IPS-20b (cell line): ENCODE results near the gene ANAPC1.
"Not testable (repeated sequence)": the region's sequence is repeated elsewhere in the genome, so short reads cannot be mapped to it uniquely, and the experiment has no call there.

ENCODE experiments used
- H3K27ac ChIP-seq: one replicate; pipeline ENCODE4 v1.5.1; 2013; ENCODE audit warnings: low read length
- H3K27me3 ChIP-seq: 2 replicates; pipeline ENCODE4 v1.6.1; 2013; ENCODE audit warnings: mild to moderate bottlenecking, low read length, inconsistent platforms; ENCODE audit not compliant: insufficient read depth
- H3K36me3 ChIP-seq: 2 replicates; pipeline ENCODE4 v1.6.1; 2013; ENCODE audit warnings: low read depth, mild to moderate bottlenecking, inconsistent platforms, low read length, moderate library complexity; ENCODE audit not compliant: insufficient read depth
- H3K4me1 ChIP-seq: 2 replicates; pipeline ENCODE4 v1.6.1; 2013; ENCODE audit warnings: mild to moderate bottlenecking, control low read depth, inconsistent platforms, low read length, moderate library complexity; ENCODE audit not compliant: insufficient read depth
- H3K4me3 ChIP-seq: 2 replicates; pipeline ENCODE4 v1.5.1; 2013; ENCODE audit warnings: mild to moderate bottlenecking, low read length, inconsistent platforms
- H3K9ac ChIP-seq: 2 replicates; pipeline ENCODE4 v1.6.1; 2013; ENCODE audit warnings: low read depth, mild to moderate bottlenecking, inconsistent platforms, low read length, moderate library complexity
- H3K9me3 ChIP-seq: 2 replicates; pipeline ENCODE4 v1.6.1; 2013; ENCODE audit warnings: mild to moderate bottlenecking, low read depth, low read length, inconsistent platforms; ENCODE audit not compliant: insufficient read depth

The ANAPC1 gene

DNA sequence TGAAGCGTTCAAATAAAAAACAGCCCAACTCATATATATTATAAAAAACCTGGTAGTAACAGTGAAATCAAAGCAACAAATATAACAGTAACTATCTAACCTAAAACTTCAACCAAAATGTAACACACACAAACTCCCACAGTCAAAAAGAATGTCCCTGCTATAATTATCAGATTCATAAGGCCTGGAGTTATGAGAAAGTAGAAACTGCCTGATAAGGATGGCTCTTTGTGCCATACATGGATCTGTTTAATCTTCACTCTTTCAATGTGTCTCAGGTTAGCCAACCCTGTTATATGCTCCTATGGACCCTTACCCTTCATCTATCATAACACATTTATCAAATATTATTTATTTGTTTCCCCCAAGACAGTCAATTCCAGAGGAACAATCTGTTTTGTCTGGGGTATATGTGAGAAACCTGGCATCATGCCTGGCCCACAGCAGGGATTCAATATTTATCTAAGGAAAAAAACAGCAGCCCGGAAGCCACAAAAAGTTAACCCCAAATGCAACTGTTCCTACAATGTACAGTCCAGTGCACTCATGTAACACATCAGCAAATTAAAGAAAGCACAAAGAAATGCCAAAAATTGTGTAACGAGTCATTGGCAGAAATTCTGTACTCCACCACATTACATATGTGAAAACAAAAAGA lies 44.2 kb downstream of the ANAPC1 start:
- H3K4me3 ChIP-seq, H3K27me3 ChIP-seq, H3K9ac ChIP-seq, H3K4me1 ChIP-seq, H3K9me3 ChIP-seq, H3K27ac ChIP-seq: not testable (repeated sequence)
- peaks cover 48% of the 10 kb centered on the region; the same call in 1 of the 2 replicates for H3K36me3 ChIP-seq

DNA sequence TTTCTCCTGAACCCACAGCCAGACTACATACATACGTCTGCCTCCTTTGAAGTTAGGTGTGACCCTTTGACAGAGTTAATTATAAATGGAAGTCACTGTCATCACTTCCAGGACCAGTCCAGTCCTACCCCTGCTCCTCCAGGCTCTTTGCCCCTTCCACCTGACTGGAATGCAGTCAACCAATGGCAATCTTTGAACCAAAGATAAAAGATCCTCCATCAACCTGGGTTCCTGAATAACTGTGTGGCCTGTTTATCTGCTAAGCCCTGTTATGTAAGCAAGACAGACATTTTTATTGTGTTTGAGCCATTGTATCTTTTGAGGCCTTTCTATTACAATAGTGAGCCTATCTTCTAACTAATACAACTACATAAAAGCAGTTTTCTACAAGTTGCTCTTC lies 45.0 kb downstream of the ANAPC1 start:
- H3K4me1 ChIP-seq, H3K27ac ChIP-seq, H3K4me3 ChIP-seq, H3K27me3 ChIP-seq, H3K9me3 ChIP-seq, H3K9ac ChIP-seq: not testable (repeated sequence)
- peaks cover 51% of the 10 kb centered on the region for H3K36me3 ChIP-seq

DNA sequence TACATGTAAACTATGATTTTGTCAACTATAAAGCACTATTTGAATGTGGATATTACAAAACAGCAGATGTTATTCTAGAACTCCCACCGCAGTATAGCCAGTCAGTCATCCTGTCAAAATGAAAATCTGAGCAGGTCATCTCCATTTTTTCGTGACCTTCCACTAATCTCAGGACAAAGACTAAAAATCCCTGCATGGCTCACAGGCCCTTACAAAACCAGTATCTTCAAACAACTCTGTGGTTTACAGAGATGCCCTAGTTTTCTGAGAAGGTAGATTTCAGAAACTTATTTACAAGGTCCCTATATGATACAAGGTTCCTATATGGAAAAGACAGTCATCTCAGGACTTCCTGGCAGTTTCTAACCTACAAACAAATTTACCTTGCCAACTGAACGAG lies 49.8 kb downstream of the ANAPC1 start:
- H3K9ac ChIP-seq, H3K27ac ChIP-seq, H3K4me1 ChIP-seq, H3K27me3 ChIP-seq, H3K4me3 ChIP-seq, H3K9me3 ChIP-seq: not testable (repeated sequence)
- peaks cover 64% of the 10 kb centered on the region for H3K36me3 ChIP-seq

DNA sequence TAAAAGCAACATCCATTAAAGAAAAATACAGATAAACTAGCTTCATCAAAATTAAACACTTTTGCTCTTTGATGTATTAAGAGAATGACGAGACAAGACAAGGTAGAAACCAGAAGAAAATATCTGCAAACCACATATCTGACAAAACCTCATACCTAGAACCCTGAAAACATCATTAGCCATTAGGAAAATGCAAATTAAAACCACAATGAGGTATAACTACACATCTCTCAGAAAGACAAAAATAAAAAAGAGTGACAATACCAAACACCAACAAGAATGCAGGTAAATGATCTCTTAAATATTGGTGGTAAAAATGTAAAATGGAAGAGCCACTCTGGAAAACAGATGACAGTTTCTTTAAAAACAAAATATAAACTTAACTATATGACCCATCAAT lies 53.5 kb downstream of the ANAPC1 start:
- H3K9ac ChIP-seq, H3K27me3 ChIP-seq, H3K27ac ChIP-seq, H3K4me1 ChIP-seq, H3K9me3 ChIP-seq, H3K4me3 ChIP-seq: not testable (repeated sequence)
- H3K36me3 ChIP-seq, result peaks cover 59% of the 10 kb centered on the region

DNA sequence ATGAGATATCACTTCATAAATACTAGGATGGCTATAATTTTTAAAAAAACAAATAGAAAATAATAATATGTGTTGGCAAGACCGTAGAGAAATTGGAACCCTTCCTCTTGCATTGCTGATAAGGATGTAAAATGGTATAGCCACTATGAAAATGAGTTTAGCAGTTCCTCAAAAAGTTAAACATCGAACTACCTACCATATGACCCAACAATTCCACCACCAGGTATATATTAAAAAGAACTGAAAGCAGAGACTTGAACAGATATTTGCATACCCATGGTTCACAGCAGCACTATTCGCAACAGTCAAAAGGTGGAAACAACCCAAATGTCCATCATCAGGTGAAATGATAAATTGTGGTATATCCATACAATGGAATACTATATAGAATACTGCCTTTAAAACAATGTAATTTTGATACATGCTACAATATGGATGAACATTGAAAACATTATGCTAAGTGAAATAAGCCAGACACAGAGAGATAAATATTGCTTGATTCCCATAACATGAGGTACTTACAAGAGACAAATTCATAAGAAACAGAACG lies 55.7 kb downstream of the ANAPC1 start:
- not testable (repeated sequence) for H3K27me3 ChIP-seq, H3K9ac ChIP-seq, H3K9me3 ChIP-seq, H3K4me3 ChIP-seq, H3K4me1 ChIP-seq, H3K27ac ChIP-seq
- peaks cover 58% of the 10 kb centered on the region for H3K36me3 ChIP-seq

DNA sequence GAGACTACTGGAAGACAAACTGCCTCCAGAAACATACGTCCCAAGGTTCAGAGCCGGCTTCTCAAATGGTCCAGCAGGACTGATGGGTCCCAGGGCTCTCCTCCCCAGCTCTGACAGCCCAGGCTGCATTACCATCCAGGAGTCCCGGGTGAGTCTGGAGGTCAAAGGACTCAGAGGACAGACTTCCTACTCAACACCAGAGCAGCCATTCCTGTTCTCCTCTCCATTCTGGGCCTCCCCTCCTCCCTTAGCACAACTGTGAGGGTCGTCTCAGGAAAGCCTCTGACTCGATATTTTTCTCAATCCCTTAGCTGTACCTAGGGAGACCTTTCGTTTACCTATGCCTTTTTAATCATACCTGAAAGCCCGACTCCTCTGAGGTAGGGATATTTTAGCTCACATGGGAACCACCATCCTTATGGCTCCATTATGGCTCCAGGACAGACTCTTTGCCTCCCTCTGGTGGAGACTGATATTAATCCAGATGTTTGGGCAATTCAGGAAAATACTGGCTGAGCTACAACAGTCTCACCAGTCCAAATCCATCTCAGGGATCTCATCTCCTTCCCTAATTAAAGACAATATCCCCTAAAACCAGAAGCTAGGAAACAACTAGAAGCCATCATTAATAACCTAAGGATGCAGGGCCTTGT lies 70.9 kb downstream of the ANAPC1 start:
- not testable (repeated sequence) for H3K27ac ChIP-seq, H3K27me3 ChIP-seq, H3K4me1 ChIP-seq, H3K36me3 ChIP-seq, H3K9ac ChIP-seq, H3K4me3 ChIP-seq, H3K9me3 ChIP-seq

DNA sequence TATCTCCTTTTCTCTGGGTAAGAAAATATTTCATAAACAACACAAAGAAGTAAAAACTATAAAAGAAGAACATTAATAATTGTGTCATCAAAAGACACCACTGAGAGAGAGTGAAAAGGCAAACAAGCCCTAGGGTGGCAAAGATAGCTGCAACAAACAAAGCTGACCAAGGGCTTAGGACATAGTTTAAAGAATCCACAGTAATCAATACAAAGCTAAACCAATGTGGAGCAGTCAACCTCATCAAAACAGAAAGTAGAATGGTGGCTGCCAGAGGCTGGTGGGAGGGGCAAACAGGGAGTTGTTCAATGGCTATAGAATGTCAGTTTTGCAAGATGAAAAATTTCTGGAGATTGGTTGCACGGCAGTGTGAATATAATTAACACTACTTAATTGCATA lies 93.4 kb downstream of the ANAPC1 start:
- not testable (repeated sequence) for H3K36me3 ChIP-seq, H3K9me3 ChIP-seq, H3K9ac ChIP-seq

DNA sequence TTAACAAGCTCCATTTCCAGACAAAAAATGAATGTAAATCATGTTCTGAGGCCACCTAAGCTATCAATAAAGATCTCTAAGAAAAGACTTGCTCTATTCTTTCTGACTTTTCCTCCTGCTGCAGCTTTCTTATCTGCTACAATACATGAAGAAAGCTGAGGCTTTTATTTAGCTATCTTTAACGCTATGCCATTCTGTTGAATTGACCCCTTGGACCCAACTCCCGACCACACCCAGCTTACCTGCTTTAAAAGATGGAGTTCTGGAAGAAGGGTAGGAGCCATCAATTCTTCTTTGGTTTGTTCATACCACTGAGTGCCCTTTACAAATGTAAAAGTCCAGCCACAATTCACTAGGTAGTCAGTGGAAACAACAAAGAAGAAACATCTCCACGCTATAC lies 99.9 kb downstream of the ANAPC1 start:
- not testable (repeated sequence) for H3K27me3 ChIP-seq, H3K9me3 ChIP-seq, H3K36me3 ChIP-seq, H3K27ac ChIP-seq, H3K4me1 ChIP-seq, H3K9ac ChIP-seq, H3K4me3 ChIP-seq

More for the DNA sequence above, 93.4 kb downstream of the ANAPC1 start:
- not testable (repeated sequence) for H3K4me1 ChIP-seq, H3K27ac ChIP-seq, H3K27me3 ChIP-seq, H3K4me3 ChIP-seq

DNA sequence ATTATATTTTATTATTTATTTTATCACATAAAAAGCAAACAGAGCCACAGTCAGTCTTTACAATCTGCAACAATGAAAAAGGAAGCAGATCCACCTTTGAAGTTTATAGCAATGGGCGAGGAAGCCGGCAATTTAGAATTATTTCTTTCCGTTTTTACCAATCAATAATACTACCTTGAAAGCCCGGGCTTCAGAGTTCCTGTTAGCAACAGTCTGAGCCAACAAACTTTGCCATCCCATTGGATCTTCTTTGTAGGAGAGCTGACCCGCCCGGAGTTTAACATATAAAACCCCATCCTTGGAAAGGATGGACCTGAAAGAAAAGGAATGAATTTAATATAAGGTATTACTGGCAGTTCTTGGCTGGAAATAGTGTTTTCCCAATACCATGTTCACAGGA lies 101.8 kb downstream of the ANAPC1 start:
- H3K9ac ChIP-seq, H3K4me1 ChIP-seq, H3K27me3 ChIP-seq, H3K4me3 ChIP-seq, H3K36me3 ChIP-seq, H3K9me3 ChIP-seq, H3K27ac ChIP-seq: not testable (repeated sequence)

DNA sequence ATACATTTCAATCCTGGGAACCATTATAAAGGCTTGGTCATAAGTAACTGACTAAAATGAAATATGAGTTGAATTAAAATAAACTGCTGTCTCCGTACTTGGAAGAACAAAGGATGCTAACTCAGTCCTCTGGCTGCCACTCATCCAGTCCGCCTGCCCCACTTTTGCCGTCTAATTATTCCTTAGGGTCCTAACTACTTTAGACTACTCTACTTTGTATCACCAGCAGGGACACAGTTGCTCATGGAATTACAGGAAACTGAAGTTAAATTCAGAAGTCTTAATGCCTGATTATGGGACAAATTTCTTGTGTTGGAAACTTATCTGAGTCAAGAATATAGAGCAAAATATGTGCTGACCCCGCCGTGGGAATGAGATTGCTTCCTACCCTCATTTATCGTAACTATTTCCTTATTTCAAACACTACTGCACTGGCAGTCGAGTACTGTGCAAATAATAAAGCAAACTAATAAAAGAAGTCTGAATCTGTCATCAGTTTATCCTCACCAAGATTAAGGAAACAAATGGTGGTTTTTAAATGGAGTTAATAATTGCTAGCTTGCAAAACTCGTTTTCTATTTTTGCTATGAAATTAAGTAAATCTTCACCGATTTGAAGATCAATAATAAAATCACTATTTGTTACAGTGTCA lies 102.4 kb downstream of the ANAPC1 start:
- H3K27ac ChIP-seq, H3K27me3 ChIP-seq, H3K4me3 ChIP-seq, H3K36me3 ChIP-seq, H3K9ac ChIP-seq, H3K4me1 ChIP-seq, H3K9me3 ChIP-seq: not testable (repeated sequence)

DNA sequence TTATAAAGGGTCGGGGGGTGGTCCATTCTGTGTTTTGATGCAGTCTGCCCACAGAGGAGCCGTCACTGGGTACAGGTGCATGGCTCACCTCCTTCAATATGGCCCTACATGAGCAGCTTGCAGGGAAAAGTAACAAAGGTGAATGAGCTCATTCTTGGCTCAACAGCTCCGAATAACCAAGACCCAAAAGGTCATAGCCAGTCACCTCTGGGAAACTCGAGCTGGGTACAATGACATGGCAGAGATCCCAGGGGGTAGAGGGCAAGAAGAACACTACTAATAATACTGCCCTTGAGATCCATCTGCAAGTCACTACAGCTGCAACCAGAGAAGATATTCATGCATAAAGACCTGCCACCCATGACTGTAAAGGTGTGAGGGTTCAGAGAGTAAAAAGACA lies 106.8 kb downstream of the ANAPC1 start:
- H3K27me3 ChIP-seq, H3K4me1 ChIP-seq, H3K9me3 ChIP-seq, H3K27ac ChIP-seq, H3K4me3 ChIP-seq, H3K9ac ChIP-seq: not testable (repeated sequence)
- peaks cover 11% of the 10 kb centered on the region; the same call in 1 of the 2 replicates for H3K36me3 ChIP-seq

DNA sequence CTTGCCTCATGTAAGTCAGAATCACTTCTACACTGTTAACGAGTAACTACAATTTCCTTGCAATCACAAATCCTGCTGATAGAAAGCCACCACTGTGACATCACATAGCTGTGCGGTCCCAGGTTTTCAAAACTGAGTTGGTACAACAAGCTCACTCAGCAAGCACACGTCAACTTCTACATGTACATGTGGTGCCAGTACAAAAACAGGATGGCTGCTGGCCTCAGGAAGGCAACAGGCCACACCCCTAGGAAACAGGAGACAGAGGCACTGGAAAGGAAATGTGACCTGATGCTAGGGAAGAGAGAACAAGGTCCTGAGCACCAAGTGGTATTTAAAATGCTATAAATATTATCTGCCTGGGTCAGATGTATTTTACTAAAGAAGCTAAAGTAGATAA lies 107.7 kb downstream of the ANAPC1 start:
- H3K27me3 ChIP-seq, H3K36me3 ChIP-seq, H3K27ac ChIP-seq, H3K9ac ChIP-seq, H3K4me3 ChIP-seq, H3K9me3 ChIP-seq, H3K4me1 ChIP-seq: not testable (repeated sequence)
